GM12873 (cell line): ENCODE measurements around the gene RBKS.

Experiments used
- CTCF ChIP-seq: IDR thresholded peaks from 2 replicates; pipeline ENCODE4 v1.5.1; 2012; ENCODE audit warnings: low read depth, mild to moderate bottlenecking, moderate library complexity, low read length, control low read depth; ENCODE audit not compliant: insufficient read depth; ENCODE audit errors: missing control alignments

RBKS gene

DNA sequence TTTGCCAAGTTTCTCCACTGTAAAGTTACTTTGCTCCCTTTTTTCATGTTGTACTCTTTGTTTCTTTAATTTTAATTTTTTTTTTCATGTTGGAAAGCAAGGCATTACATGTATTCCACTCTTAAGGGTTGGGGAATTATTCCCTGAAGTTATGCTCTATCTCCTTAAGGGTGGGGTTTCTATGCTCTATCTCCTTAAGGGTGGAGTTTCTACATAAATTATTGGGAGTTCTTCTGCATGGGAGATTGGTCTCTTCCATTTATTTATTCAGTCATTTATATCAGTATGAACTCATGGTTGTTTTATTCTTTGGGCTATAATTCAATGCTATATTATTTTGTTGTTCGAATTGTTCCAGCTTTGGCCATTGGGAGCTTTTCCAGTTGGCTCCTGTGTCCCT, 107.5 kb downstream of the RBKS start:
- TF ChIP-seq CTCF, result no peak

DNA sequence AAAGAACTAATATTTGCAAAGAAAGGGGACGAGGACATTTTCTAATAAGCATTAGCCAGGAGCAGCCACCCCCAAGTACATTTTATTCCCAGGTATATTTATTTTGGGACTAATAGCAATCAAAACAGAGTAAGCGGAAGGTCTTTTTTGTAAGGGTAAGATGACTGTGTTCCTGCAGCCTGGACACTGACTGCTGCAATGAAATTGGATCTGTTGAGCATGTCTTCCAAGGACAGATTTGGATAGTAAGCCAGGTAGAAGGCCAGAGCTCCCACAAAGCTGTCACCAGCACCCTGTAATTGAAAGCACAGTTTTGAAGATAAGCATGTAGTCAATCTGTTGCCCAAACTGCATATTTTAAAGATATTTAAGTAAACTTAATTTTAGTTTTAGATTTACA, 108.7 kb downstream of the RBKS start:
- no peak for TF ChIP-seq CTCF

DNA sequence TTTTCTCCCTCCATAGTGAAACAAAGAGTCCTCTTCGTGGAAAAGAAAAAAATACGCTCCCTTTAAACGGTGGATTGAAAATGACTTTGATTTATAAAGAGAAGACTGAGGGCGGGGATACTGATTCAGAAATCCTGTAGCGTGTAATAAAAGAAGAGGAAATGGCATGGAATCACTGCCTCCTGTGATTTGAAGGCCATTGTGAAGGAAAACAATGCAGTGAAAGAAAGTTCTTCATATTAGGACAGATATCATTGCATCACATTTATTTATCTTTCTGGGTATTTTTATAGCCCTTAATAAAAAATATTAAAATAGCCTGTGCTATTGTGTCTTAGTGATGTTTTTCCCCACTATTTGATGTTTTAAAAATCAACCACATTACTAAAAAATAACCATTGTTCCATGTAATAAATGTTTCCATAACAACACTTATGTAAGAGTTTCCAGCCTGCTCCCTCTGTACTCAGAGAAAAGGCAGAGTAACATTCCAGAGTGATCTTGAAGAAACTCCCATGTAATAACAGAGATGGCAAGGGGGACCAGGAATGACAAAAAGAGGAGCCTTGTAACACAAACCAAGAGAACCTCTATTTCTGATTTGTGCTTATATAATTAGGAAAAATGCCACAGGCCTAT, 110.7 kb downstream of the RBKS start:
- no peak for TF ChIP-seq CTCF

- no peak for TF ChIP-seq CTCF
These were observed 113.5 kb downstream of the RBKS start for GRCh38 chr2:27776696-27777095.

- TF ChIP-seq CTCF, result no peak
These were observed 114.1 kb downstream of the RBKS start for GRCh38 chr2:27776097-27776496.

GRCh38 chr2:27773959-27774358, 116.2 kb downstream of the RBKS start:
- no peak for TF ChIP-seq CTCF

DNA sequence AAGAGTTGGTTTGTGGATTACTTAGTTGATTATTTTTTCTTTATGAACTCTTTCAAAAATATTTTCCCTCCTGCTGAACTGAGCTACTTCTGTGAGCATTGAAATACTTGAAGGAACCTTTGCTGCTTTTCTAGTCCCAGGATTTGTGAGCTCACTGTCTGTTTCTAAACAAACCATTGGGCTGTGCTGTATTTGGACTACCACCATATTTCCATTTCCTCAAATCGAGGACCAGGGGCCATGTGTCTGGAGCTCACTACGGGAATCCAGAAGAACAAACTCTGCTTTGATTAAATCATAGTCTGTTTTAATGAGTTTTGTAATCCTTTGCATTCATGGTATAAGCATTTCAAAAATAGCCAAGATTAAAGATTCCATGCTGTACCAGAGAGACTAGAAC, 117.4 kb downstream of the RBKS start:
- no peak for TF ChIP-seq CTCF
